HG02970 (cell line): Measurements from ENCODE around the gene WNT9B.
"Not testable (repeated sequence)": the region's sequence is repeated elsewhere in the genome, so short reads cannot be mapped to it uniquely, and the experiment has no call there.

ENCODE experiments used
- ATAC-seq: cut with Tn5 transposase; IDR thresholded peaks from one replicate; pipeline ENCODE4 v1.9.1; 2021; ENCODE audit warnings: mild to moderate bottlenecking, moderate library complexity, moderate number of reproducible peaks; ENCODE audit not compliant: unreplicated experiment, low FRiP score

WNT9B gene

GRCh38 chr17:46821482-46822387 lies 29.6 kb upstream of the WNT9B start:
- no peak for ATAC-seq

GRCh38 chr17:46822388-46822921 lies 28.9 kb upstream of the WNT9B start:
- no peak for ATAC-seq

- no peak for ATAC-seq
Measured at GRCh38 chr17:46823657-46824056, 27.7 kb upstream of the WNT9B start.

- no peak for ATAC-seq
Measured at GRCh38 chr17:46826116-46826515, 25.3 kb upstream of the WNT9B start.

GRCh38 chr17:46827274-46827673 lies 24.1 kb upstream of the WNT9B start:
- ATAC-seq = no peak

- ATAC-seq = no peak
Measured at GRCh38 chr17:46831573-46832330, 19.6 kb upstream of the WNT9B start.

- ATAC-seq = no peak
Measured at GRCh38 chr17:46832331-46832821, 19.0 kb upstream of the WNT9B start.

- ATAC-seq = no peak
Measured at GRCh38 chr17:46832945-46833839, 18.2 kb upstream of the WNT9B start.

- no peak for ATAC-seq
Measured at GRCh38 chr17:46833840-46834208, 17.6 kb upstream of the WNT9B start.

GRCh38 chr17:46834846-46835245 lies 16.5 kb upstream of the WNT9B start:
- ATAC-seq = no peak

- ATAC-seq = no peak
Measured at GRCh38 chr17:46836500-46836899, 14.9 kb upstream of the WNT9B start.

GRCh38 chr17:46837521-46837920 lies 13.9 kb upstream of the WNT9B start:
- no peak for ATAC-seq

GRCh38 chr17:46839211-46839610 lies 12.2 kb upstream of the WNT9B start:
- ATAC-seq = no peak

- ATAC-seq = not testable (repeated sequence)
Measured at GRCh38 chr17:46840596-46840995, 10.8 kb upstream of the WNT9B start.

- ATAC-seq = no peak
Measured at GRCh38 chr17:46841561-46842379, 9.6 kb upstream of the WNT9B start.

GRCh38 chr17:46842835-46843234 lies 8.5 kb upstream of the WNT9B start:
- ATAC-seq = no peak

- no peak for ATAC-seq
Measured at GRCh38 chr17:46847204-46848191, 3.9 kb upstream of the WNT9B start.

GRCh38 chr17:46848534-46848933 lies 2.8 kb upstream of the WNT9B start:
- ATAC-seq = no peak
